LNCAP (cell line): ENCODE data around the gene TMEM132E.
A peak's percentile ranks its signal among the peaks of the same experiment; 100 is the strongest.

ENCODE experiments used
- CTCF ChIP-seq: fragments of 450-650 bp; IDR thresholded peaks from 2 replicates; pipeline ENCODE4 v1.5.1; 2017; ENCODE audit warnings: mild to moderate bottlenecking

TMEM132E gene

DNA sequence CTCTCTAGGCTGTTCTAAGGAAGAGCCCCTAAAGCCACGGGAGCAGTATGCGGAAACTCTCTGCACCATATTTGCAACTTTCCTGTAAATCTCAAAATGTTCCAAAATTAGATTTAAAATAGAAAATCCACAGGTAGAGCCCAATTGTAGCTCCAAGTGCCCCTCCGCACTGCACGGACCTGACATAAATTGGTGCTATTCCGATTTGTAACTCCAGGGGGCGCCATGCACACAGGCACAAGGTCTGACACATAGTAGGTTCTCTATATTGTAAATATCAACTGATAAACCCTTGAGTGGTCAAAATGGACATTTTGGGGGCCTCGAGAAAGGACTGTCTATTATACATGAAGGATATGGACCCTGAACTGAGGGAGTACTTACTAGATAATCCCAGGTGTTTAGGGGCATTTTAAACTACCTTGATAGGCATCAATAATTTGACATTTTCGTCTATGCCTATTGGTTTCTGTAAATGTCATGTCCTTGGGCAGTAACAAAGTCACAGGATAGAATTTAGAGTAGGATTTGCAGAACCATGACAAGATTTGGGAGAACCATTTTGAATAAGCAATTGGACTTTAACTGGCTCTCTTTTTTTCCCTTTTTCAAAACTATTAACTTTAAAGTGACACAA lies 36.6 kb upstream of the TMEM132E start:
- TF ChIP-seq CTCF: peak; percentile 94

- no peak for TF ChIP-seq CTCF
Measured at GRCh38 chr17:34547453-34548063, 31.8 kb upstream of the TMEM132E start.

GRCh38 chr17:34549966-34550365 lies 29.4 kb upstream of the TMEM132E start:
- TF ChIP-seq CTCF: no peak

DNA sequence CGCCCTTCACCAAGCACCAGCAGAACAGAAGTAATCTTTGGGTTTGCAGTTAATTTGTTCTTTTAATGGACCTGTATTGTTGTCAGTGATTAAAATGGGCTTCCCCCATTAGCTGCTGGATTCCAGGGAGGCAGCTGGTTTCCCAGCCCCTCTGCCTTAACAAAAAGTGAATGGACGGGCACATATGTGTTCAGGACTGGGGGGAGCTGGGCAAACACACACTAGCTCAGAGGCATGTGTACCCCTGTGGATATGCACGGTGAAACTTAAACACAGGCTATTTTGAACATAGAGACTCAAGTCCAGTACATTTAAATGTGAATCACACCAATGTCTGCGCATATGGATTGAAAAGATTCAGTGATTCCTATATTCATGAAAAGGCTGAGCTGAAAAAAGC lies 25.5 kb upstream of the TMEM132E start:
- TF ChIP-seq CTCF: no peak

GRCh38 chr17:34556384-34556783 lies 23.0 kb upstream of the TMEM132E start:
- no peak for TF ChIP-seq CTCF

DNA sequence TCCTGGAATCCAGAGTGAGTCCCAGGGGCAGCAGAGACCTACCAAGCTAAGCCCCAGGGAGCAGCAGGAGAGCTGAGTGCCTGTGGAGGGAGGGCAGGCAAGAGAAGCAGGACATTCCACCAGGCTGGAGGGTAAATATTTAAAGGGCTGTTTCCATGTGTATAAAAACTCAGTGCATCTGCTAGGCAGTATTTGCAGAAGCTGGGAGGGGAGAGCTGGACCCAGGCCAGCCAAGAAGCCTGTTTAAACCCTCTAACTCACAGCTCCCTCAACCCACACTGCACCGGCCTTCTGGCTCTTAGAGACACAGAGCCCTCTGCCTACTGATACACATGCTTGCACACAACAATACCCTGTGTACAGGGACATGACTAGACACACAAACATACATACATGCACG lies 22.5 kb upstream of the TMEM132E start:
- no peak for TF ChIP-seq CTCF

DNA sequence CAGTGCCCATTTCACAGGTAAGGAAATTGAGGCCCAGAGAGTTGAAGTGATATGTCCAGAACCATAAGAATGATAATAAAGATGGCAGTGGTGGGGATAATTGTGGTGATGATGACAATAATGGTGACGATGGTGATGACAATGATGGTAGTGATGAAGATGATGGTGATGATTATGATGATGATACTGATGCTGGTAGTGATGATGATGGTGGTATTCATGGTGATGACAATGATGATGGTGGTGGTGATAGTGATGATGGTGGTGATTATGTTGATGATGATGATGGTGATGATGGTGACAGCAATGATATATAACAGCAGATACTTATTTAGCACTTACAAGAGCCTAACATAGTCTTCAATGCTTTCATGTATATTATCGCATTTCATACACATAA lies 18.1 kb upstream of the TMEM132E start:
- no peak for TF ChIP-seq CTCF

- TF ChIP-seq CTCF: 0 out of 2 replicates have a peak, but pooled peaks have one; percentile 11
Measured at GRCh38 chr17:34562387-34562786, 17.0 kb upstream of the TMEM132E start.
